ENCODE measurements around the gene SUGCT.

The SUGCT gene

DNA sequence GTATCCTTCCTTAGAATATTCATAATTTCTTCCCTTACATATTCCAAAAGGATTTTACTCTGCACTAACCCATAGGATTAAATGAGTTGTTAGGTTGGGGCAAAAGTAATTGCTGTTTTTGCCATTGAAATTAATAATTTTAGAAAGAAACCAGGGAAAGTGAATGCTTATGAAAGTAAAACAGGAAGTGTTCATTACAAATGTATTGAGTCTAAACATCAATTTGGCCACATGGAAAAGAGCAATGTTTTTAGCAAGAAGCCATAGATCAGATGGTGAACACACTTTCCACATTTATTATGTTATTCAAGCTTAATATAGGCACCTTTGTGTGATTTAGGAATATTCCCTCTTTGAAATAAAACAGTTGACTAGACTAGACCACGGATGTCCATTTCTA is 102.9 kb downstream of the SUGCT start:
- POLR2A ChIA-PET = no interaction called here
- Histone ChIP-seq H3K9me3 (ENCODE audit: control insufficient read depth, insufficient read depth, low read depth, low read length) (no peaks in the 10 kb centered on the region), H3K36me3 (ENCODE audit: control insufficient read depth in 2 of 2, insufficient read depth in 1 of 2, low read length in 2 of 2) (no peaks in the 10 kb centered on the region), H3K4me1 (ENCODE audit: control insufficient read depth, insufficient read depth, low read length) (no peaks in the 10 kb centered on the region), H3K4me3 (ENCODE audit: low read depth, low read length) (no peak overlapping the region), H3K27ac (ENCODE audit: extremely low read depth, low read depth, low read length) (no peak overlapping the region)
- no peak for TF ChIP-seq ZNF366 (tag by site-specific recombination; conservative IDR thresholded peaks at IDR 0.05)
- TF ChIP-seq ZNF248 (tag by site-specific recombination; IDR thresholded peaks at IDR 0.05) = no peak
- TF ChIP-seq, protein P1, sequence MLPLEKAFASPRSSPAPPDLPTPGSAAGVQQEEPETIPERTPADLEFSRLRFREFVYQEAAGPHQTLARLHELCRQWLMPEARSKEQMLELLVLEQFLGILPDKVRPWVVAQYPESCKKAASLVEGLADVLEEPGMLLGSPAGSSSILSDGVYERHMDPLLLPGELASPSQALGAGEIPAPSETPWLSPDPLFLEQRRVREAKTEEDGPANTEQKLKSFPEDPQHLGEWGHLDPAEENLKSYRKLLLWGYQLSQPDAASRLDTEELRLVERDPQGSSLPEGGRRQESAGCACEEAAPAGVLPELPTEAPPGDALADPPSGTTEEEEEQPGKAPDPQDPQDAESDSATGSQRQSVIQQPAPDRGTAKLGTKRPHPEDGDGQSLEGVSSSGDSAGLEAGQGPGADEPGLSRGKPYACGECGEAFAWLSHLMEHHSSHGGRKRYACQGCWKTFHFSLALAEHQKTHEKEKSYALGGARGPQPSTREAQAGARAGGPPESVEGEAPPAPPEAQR (tag by site-specific recombination; IDR thresholded peaks at IDR 0.05) = no peak
- TF ChIP-seq ZNF701 (tag by site-specific recombination; IDR thresholded peaks at IDR 0.05) = no peak
- TF ChIP-seq ZNF660 (tag by site-specific recombination; IDR thresholded peaks at IDR 0.05) = no peak
- no peak for TF ChIP-seq ZNF561 (tag by site-specific recombination; IDR thresholded peaks at IDR 0.05; ENCODE audit: borderline replicate concordance)
- TF ChIP-seq ZNF112 (tag by site-specific recombination; IDR thresholded peaks at IDR 0.05) = no peak
- TF ChIP-seq ZFHX2 (tag by site-specific recombination; conservative IDR thresholded peaks at IDR 0.05) = no peak
- TF ChIP-seq GLI4 (tag by site-specific recombination; IDR thresholded peaks at IDR 0.05) = no peak
- TF ChIP-seq, protein P2, sequence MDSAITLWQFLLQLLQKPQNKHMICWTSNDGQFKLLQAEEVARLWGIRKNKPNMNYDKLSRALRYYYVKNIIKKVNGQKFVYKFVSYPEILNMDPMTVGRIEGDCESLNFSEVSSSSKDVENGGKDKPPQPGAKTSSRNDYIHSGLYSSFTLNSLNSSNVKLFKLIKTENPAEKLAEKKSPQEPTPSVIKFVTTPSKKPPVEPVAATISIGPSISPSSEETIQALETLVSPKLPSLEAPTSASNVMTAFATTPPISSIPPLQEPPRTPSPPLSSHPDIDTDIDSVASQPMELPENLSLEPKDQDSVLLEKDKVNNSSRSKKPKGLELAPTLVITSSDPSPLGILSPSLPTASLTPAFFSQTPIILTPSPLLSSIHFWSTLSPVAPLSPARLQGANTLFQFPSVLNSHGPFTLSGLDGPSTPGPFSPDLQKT (IDR thresholded peaks at IDR 0.05; ENCODE audit: borderline replicate concordance, low read depth, low read length) = no peak
- TF ChIP-seq ZEB2 (tag by site-specific recombination; IDR thresholded peaks at IDR 0.05) = no peak
- no peak for TF ChIP-seq ZNF394 (tag by site-specific recombination; IDR thresholded peaks at IDR 0.05; ENCODE audit: borderline replicate concordance)
- no peak for TF ChIP-seq ZNF510 (tag by site-specific recombination; IDR thresholded peaks at IDR 0.05; ENCODE audit: insufficient replicate concordance)
- CTCF ChIA-PET = no interaction called here

DNA sequence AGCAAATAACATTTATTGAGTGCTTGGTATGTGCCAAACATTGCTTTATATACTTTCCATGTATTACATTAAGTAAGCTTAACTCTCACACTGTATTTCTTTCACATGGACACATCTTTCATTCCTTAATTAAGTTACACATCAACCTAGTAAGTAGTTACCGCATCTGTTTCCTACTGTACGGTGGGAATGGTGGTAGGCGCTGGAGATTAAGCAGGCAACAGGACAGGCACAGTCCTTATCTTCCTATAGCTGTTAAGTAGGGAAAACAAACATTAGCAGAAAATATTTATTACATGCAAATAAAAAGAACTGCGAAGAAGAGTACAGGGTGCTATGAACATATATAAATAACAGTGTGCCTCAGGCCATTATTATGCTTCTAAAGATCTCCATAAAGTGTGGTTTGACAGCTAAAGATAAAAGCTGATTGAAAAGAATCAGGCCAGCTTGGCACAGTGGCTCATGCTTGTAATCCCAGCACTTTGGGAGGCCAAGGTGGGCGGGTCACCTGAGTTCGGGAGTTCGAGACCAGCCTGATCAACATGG is 105.0 kb downstream of the SUGCT start:
- ChIA-PET CTCF (interaction anchor here (0.6 kb wide), 2 partner anchors 424 to 673 kb away, joined by 3 to 7 read pairs; no protein-coding TSS in a partner anchor), POLR2A (no interaction called here)
- Histone ChIP-seq H3K4me1 (ENCODE audit: control insufficient read depth, insufficient read depth, low read length) (no peaks in the 10 kb centered on the region), H3K27ac (ENCODE audit: extremely low read depth, low read depth, low read length) (no peak overlapping the region), H3K36me3 (ENCODE audit: control insufficient read depth in 2 of 2, insufficient read depth in 1 of 2, low read length in 2 of 2) (no peaks in the 10 kb centered on the region), H3K9me3 (ENCODE audit: control insufficient read depth, insufficient read depth, low read depth, low read length) (no peaks in the 10 kb centered on the region), H3K4me3 (ENCODE audit: low read depth, low read length) (no peak overlapping the region)
- TF ChIP-seq ZNF350 (tag by site-specific recombination; IDR thresholded peaks at IDR 0.05) = no peak
- TF ChIP-seq MZF1 (tag by site-specific recombination; IDR thresholded peaks at IDR 0.05; ENCODE audit: borderline replicate concordance) = no peak
- TF ChIP-seq ZNF843 (tag by site-specific recombination; IDR thresholded peaks at IDR 0.05) = peak; percentile 63
- TF ChIP-seq, protein P3, sequence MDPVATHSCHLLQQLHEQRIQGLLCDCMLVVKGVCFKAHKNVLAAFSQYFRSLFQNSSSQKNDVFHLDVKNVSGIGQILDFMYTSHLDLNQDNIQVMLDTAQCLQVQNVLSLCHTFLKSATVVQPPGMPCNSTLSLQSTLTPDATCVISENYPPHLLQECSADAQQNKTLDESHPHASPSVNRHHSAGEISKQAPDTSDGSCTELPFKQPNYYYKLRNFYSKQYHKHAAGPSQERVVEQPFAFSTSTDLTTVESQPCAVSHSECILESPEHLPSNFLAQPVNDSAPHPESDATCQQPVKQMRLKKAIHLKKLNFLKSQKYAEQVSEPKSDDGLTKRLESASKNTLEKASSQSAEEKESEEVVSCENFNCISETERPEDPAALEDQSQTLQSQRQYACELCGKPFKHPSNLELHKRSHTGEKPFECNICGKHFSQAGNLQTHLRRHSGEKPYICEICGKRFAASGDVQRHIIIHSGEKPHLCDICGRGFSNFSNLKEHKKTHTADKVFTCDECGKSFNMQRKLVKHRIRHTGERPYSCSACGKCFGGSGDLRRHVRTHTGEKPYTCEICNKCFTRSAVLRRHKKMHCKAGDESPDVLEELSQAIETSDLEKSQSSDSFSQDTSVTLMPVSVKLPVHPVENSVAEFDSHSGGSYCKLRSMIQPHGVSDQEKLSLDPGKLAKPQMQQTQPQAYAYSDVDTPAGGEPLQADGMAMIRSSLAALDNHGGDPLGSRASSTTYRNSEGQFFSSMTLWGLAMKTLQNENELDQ (tag by site-specific recombination; IDR thresholded peaks at IDR 0.05; ENCODE audit: low read depth) = no peak
- peak; percentile 70 for TF ChIP-seq FEZF1 (tag by site-specific recombination; IDR thresholded peaks at IDR 0.05)
- TF ChIP-seq, protein P4, sequence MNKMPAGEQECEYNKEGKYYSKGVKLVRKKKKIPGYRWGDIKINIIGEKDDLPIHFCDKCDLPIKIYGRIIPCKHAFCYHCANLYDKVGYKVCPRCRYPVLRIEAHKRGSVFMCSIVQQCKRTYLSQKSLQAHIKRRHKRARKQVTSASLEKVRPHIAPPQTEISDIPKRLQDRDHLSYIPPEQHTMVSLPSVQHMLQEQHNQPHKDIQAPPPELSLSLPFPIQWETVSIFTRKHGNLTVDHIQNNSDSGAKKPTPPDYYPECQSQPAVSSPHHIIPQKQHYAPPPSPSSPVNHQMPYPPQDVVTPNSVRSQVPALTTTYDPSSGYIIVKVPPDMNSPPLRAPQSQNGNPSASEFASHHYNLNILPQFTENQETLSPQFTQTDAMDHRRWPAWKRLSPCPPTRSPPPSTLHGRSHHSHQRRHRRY (tag by site-specific recombination; IDR thresholded peaks at IDR 0.05) = no peak
- no peak for TF ChIP-seq ZNF138 (tag by site-specific recombination; IDR thresholded peaks at IDR 0.05; ENCODE audit: borderline replicate concordance)

All from HEK293 (cell line).